OCI-LY7 (cell line): ENCODE measurements around the gene ROBO1.

ENCODE experiments used
- EZH2phosphoT487 ChIP-seq: fragments of 200-600 bp; sonication (generic); IDR thresholded peaks from 2 replicates; pipeline ENCODE4 v1.6.1; 2018; ENCODE audit warnings: low read depth, borderline replicate concordance, mild to moderate bottlenecking, mixed run types, antibody characterized with exemption, low read length, moderate library complexity, mixed read lengths
- TF ChIP-seq, protein P1 (sequence below): fragments of 200-600 bp; sonication (generic); conservative IDR thresholded peaks from 2 replicates; pipeline ENCODE4 v1.5.1; 2014; ENCODE audit warnings: mild to moderate bottlenecking, antibody characterized with exemption, low read length, moderate library complexity, mixed read lengths

- TF ChIP-seq, protein P1, sequence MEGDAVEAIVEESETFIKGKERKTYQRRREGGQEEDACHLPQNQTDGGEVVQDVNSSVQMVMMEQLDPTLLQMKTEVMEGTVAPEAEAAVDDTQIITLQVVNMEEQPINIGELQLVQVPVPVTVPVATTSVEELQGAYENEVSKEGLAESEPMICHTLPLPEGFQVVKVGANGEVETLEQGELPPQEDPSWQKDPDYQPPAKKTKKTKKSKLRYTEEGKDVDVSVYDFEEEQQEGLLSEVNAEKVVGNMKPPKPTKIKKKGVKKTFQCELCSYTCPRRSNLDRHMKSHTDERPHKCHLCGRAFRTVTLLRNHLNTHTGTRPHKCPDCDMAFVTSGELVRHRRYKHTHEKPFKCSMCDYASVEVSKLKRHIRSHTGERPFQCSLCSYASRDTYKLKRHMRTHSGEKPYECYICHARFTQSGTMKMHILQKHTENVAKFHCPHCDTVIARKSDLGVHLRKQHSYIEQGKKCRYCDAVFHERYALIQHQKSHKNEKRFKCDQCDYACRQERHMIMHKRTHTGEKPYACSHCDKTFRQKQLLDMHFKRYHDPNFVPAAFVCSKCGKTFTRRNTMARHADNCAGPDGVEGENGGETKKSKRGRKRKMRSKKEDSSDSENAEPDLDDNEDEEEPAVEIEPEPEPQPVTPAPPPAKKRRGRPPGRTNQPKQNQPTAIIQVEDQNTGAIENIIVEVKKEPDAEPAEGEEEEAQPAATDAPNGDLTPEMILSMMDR: no peak
- TF ChIP-seq EZH2phosphoT487: no peak
Observed at GRCh38 chr3:79285380-79285779, 482.4 kb downstream of the ROBO1 start.
